Embryonic facial prominence (tissue), 1 donor: Measurements from ENCODE around the gene TAGLN3.
A peak's percentile ranks its signal among the peaks of the same experiment; 100 is the strongest.

Source experiments
- DNase-seq: peaks from one replicate; pipeline ENCODE4 v3.0.0-alpha.2; 2016; ENCODE audit errors: extremely low spot score

Gene TAGLN3

DNA sequence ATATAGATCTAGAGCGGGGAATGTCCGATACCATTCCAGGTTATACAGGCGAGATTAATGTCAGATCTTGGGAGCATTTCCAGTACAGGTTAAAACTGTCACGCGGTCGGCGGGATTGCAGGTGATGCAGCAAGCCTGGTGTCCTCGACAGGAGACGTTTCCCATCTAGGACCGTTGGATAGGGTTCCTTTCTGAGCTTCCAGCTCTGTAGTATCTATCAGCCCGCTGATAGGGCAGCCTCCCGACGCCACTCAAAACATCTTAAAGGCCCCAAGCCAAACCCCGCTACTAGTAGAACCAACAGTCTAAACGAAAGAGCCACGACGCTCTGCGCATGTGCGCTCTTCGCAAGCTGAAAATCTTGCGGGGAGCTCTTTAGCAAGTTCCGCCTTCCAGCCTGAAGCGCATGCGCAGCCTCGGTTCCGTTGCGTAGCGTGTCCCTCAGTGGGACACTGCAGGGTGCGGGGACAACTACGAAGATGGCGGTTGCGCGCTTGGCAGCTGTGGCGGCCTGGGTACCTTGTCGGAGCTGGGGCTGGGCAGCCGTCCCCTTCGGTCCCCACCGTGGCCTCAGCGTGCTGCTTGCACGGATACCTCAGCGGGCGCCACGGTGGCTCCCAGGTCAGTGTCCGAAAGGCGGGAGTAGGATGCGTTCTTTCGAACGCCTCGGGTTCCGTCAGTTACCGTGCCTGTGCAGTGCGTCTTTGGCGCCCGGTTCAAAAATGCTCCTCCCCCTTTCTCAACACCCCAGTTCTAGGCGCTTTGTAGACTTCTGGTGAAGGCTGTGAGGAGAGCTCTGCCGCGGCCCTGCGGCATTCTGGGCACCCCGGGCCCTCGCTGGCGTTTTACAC, 19.9 kb upstream of the TAGLN3 start, which contains the start of gene ABHD10:
ABHD10 (plus strand) TSS at position 444 of the 851 bp plus-strand sequence; CDS start at position 480, 36 bp downstream.
- DNase-seq: peak; percentile 91

DNA sequence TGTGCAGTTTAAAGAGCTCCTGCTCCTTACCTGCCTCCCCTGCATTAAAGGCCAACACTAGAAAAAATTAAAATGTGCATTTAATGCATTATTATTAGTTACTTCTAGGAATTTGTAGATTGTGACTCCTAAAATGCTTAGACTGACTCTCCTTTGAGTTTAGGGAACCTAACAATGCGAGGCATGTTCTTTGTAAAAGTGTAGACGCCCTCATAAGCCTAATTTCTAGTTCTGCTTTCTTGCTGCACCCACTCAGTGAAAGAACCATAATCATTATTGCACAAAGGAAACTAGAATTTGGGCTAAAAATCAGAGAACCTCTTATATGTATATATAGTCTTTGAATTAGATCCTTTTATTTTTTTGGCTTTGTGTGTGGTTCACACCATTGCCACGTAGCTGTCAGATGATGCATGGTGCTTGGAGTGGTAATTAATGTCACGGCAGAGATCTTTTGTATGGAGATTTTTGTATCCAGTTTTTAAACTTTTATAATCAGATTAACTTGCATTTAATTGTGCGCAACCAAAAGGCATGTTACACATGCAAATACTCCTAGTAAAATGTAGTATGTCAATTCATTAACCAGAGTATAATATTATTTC, 19.2 kb upstream of the TAGLN3 start:
- no peak for DNase-seq

- DNase-seq: no peak
These were observed 17.8 kb upstream of the TAGLN3 start for GRCh38 chr3:111980716-111981456.

- DNase-seq: no peak
These were observed 17.3 kb upstream of the TAGLN3 start for GRCh38 chr3:111981457-111981763.

GRCh38 chr3:111984636-111985298, 14.0 kb upstream of the TAGLN3 start:
- no peak for DNase-seq

DNA sequence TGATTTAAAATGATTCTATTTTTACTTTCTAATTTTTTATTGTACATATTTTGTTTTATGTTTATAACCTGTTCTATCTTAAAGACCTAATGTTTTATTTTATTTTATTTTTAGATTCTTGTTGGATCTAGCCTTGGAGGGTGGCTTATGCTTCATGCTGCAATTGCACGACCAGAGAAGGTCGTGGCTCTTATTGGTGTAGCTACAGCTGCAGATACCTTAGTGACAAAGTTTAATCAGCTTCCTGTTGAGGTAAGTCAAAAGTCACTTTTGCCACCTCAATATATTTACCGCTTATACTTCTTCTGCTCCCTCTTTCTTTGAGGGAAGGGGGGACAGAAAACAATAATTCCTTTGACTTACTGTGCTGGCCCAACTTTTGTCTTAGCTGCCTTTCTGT, 11.9 kb upstream of the TAGLN3 start:
- no peak for DNase-seq

GRCh38 chr3:111989061-111989678, 9.6 kb upstream of the TAGLN3 start:
- no peak for DNase-seq

GRCh38 chr3:111993038-111993437, 5.7 kb upstream of the TAGLN3 start:
- no peak for DNase-seq

GRCh38 chr3:111999484-112000324, 982 bp downstream of the TAGLN3 start:
- no peak for DNase-seq

DNA sequence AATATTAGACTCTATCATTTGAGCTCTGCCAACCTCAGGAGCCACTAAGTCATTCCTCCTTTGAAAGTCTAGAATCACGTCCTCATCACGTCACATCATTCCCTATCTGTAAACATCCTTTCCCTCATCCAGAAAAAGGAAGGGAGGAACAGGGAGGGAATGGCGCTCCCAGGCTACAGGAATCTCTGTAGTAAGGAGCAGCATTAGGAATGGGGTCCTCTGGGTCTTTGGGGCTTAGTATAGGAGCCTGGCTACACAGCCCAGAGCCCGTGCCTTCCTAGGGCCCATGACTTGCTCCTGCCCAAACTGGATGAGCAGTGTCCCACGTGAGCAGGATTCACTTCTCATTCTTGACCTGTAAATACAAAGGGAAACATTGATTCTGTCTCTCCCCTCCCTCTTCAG, 1.6 kb downstream of the TAGLN3 start:
- DNase-seq: no peak

GRCh38 chr3:112000966-112001365, 2.2 kb downstream of the TAGLN3 start:
- DNase-seq: no peak

DNA sequence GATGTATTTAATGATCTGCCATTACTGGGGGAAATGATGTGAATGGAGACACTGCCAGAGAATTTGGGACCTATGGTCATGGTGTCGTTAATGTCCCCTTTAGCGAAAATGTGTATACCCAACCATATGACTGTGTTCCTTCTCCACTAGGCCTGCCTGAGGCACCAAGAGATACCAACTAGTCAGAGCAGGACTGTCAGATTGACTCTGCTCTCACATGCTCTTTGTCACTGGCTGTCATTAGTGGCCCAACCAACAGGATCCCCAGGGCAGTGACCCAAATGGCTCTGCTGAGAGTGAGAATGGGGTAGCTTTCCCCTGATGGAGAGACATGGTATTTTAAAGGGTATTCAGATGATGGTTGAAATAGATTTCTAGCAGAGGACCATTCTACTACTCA, 2.8 kb downstream of the TAGLN3 start:
- no peak for DNase-seq

GRCh38 chr3:112002096-112002971, 3.6 kb downstream of the TAGLN3 start:
- no peak for DNase-seq

DNA sequence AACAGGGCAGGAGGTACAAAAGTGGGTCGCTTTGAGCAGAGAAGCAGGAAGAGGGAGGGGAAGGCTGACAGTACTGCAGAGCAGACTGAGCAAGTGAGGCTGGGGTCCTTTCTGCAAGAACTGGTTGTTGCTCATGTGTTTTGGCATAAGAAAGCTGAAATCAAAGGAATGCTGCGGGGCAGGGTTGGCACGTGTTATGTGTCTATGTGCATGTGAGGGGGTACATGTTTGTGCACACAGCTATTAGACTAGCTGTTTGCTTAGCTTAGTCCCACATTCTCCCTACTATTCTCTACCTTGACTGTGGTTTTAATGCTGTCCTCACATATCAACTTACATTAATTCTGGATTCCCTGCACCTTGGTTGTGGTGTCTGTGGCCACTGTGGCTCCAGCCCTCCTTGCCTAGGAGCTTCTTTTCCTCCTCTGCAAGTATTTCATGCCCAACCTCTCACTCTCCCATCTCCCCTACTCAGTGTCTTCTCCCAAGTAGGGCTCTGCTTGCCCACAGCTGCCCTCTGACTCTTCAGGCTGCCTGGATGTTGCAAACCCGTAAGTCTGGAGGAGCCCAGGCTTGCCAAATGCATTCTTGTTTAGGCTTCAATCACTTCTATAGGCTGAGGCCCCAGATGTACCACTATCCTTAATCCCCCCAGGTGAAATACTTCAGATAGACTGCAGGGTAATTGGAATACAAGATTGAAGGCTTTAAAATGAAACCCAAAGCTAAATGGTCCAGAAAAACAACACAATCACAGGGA, 4.8 kb downstream of the TAGLN3 start:
- DNase-seq: no peak

DNA sequence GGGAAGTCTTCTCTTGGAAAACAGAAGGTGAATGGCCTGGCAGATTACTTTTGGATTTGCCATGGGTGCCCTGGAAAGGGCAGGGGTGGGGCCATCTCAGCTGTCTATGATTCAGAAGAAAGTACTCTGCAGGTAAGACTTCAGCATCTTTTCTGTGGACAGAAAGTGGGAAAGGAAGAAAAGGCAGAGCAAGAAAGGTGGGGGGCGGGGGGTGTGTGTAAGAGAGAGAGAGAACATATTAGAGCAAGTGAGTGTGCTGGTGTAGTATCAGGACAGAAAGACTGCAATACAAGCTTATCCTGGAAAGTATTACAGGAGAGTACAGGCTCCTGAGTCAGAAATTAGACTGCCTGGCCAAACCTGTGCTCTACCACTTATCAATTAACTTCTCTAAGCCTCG, 5.5 kb downstream of the TAGLN3 start:
- no peak for DNase-seq

- DNase-seq: no peak
These were observed 5.9 kb downstream of the TAGLN3 start for GRCh38 chr3:112004669-112005068.

DNA sequence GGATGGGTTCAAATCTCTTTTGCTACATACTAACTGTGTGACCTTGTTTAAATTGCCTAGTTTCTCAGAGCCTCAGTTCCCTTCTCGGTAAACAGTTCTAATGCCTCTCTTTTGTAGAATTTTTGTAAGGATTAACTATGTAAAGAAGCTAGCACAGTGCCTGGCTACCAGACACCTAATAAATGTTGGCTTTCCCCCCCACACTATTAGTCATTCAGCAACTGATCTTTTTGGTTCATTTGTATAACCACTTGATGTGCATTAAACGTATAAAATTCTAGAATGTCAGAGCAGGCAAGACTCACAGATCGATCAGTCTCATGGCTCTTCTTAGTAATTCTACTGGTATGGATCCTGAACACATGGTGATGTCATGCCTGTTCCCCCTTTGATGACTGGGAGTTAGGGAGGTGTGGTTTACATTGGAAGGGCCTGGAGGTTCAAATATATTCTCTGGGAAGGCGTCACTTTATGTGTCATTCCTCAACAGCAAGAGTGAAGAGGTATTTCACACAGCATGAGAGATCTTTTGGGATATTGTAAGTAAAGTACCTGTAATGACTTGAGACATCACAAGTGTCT, 6.5 kb downstream of the TAGLN3 start:
- DNase-seq: no peak

DNA sequence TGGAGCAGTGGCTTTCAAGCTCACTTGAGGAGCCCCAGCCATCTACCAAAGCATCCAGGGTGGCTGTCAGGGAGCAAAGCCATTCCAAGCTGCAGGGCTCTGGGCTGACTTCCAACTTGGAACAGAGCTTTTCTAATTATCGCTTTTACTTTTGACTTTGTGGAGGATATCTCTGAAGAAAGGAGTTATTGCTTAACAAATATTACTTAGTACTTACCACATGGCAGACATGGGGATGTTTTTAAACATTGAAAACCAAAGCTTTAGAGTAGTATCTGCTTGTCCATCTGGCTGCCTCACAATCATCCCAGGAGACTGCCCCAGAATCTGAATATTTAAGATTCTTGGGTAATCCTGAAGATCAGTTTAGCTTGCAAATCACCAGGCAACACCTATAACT, 8.9 kb downstream of the TAGLN3 start:
- DNase-seq: no peak

- DNase-seq: no peak
These were observed 10.9 kb downstream of the TAGLN3 start for GRCh38 chr3:112009670-112010069.
